Measurements from ENCODE around the gene TREML1. TPM values are rescaled to one million over a fixed set of nuclear protein-coding genes. Genes with fewer than 3 reads are reported as not detected.
"Not testable (repeated sequence)": the region's sequence is repeated elsewhere in the genome, so short reads cannot be mapped to it uniquely, and the experiment has no call there.

The TREML1 gene
- total RNA-seq, 4 donors from 2014 or later: not detected

DNA sequence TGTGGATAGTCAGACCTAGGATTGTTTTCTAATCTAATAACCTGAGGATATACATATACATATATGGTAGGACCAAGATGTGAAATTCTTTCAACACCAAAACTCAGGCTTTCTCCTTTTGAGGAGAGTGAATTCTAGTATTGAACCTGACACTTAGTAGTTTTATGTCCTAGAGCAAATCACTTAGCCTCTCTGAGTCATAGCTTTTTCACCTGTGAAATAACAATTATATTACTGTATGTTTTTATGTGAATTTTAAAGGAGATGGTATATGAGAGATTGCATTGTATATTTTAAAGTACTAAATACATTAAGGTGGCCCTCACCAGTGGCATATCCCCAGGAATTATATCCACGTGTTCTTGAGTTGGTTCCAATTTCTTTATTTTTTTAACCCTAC is 34.6 kb downstream of the TREML1 start:
- intact Hi-C loops (cut with DNase I): no loop called here
- Histone ChIP-seq H3K9me3 (no peaks in the 10 kb centered on the region), H3K4me3 (no peak overlapping the region), H3K36me3 (peaks cover 0 to 13% (median 0%) of the 10 kb centered on the region in 3 donors), H3K27me3 (no peaks in the 10 kb centered on the region), H3K27ac (no peak overlapping the region), H3K4me1 (no peaks in the 10 kb centered on the region)
- WGBS, 2 donors: 48 to 59% methylated on average over 1 of the region's 1 CpG
- no peak for TF ChIP-seq POLR2A (IDR thresholded peaks at IDR 0.05)
- TF ChIP-seq, protein P1, sequence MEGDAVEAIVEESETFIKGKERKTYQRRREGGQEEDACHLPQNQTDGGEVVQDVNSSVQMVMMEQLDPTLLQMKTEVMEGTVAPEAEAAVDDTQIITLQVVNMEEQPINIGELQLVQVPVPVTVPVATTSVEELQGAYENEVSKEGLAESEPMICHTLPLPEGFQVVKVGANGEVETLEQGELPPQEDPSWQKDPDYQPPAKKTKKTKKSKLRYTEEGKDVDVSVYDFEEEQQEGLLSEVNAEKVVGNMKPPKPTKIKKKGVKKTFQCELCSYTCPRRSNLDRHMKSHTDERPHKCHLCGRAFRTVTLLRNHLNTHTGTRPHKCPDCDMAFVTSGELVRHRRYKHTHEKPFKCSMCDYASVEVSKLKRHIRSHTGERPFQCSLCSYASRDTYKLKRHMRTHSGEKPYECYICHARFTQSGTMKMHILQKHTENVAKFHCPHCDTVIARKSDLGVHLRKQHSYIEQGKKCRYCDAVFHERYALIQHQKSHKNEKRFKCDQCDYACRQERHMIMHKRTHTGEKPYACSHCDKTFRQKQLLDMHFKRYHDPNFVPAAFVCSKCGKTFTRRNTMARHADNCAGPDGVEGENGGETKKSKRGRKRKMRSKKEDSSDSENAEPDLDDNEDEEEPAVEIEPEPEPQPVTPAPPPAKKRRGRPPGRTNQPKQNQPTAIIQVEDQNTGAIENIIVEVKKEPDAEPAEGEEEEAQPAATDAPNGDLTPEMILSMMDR (IDR thresholded peaks at IDR 0.05): no peak
- DNase-seq: no peak

DNA sequence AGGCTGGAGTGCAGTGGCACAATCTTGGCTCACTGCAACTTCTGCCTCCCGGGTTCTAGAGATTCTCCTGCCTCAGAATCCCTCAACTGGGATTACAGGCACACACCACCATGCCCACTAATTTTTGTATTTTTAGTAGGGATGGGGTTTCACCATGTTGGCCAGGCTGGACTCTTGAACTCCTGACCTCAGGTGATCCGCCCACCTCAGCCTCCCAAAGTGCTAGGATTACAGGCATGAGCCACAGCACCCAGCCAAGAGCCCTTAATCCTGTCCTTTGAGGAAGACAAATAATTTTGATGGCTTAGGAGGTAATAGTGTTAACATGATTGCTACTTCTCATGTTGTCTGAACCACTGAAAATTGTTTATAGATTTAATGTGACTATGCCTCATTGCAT is 39.1 kb downstream of the TREML1 start:
- 85 to 93% methylated on average over 2 of the region's 2 CpGs for WGBS, 2 donors
- H3K4me1 ChIP-seq; H3K27ac ChIP-seq; H3K9me3 ChIP-seq; H3K4me3 ChIP-seq; DNase-seq; intact Hi-C loops (cut with DNase I); H3K36me3 ChIP-seq; H3K27me3 ChIP-seq: not testable (repeated sequence)

DNA sequence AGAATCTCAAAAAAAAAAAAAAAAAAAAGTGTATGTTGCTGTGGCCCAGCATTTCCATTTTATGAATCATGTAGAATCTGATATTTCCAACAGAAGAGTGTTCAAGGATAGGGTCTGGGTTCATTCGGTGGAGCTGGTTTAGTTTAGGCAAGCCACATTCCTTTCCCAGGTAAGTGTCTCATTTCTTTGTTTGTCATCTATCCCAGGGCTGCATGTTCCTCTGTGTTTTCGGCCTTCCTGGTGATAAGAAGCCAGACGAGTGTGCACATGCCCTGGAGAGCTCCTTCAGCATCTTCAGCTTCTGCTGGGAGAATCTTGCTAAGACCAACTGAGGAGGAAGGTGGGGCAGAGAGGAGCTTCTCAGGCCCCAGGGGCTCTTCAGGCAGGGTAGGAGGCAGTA is 43.1 kb downstream of the TREML1 start:
- H3K36me3 ChIP-seq: peaks cover 0 to 6% (median 0%) of the 10 kb centered on the region in 3 donors
- 19 to 82% methylated on average over 2 to 3 of the region's 3 CpGs for WGBS, 2 donors
- no peaks in the 10 kb centered on the region for H3K4me1 ChIP-seq
- DNase-seq: no peak
- no peak overlapping the region for H3K27ac ChIP-seq
- TF ChIP-seq, protein P1 (IDR thresholded peaks at IDR 0.05): no peak
- TF ChIP-seq POLR2A (IDR thresholded peaks at IDR 0.05): no peak
- H3K4me3 ChIP-seq: no peak overlapping the region
- H3K27me3 ChIP-seq: no peaks in the 10 kb centered on the region
- intact Hi-C loops (cut with DNase I): no loop called here
- no peaks in the 10 kb centered on the region for H3K9me3 ChIP-seq

DNA sequence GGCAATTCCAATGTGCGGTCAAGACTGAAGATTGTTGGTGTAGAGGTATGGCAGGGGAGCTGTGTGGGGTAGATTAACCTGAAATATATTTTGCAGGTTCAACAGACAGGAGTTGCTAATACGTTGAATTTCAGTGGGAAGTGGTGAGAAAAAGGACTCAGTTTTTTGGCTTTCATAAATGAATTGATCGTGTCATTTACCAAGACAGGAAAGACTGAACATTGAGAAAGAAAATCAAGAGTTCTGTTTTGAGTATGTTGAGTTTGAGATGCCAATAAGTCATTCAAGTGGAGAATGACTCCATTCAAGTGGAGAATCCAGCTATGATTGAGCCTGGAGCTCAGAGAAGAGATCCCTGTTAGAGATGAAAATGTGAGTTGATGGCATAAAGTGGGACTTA is 50.3 kb downstream of the TREML1 start:
- no peak for TF ChIP-seq POLR2A (IDR thresholded peaks at IDR 0.05)
- TF ChIP-seq, protein P1 (IDR thresholded peaks at IDR 0.05): no peak
- peaks cover 5 to 36% (median 7%) of the 10 kb centered on the region in 3 donors for H3K36me3 ChIP-seq
- H3K27ac ChIP-seq: no peak overlapping the region
- no peaks in the 10 kb centered on the region for H3K9me3 ChIP-seq
- intact Hi-C loops (cut with DNase I): loop anchor here (10.0 kb wide), 1 partner anchor 61 kb away; the partner anchor contains the start of gene TREM2
- 81 to 83% methylated on average over 3 of the region's 3 CpGs for WGBS, 2 donors
- H3K27me3 ChIP-seq: no peaks in the 10 kb centered on the region
- no peaks in the 10 kb centered on the region for H3K4me1 ChIP-seq
- H3K4me3 ChIP-seq: no peak overlapping the region
- no peak for DNase-seq

DNA sequence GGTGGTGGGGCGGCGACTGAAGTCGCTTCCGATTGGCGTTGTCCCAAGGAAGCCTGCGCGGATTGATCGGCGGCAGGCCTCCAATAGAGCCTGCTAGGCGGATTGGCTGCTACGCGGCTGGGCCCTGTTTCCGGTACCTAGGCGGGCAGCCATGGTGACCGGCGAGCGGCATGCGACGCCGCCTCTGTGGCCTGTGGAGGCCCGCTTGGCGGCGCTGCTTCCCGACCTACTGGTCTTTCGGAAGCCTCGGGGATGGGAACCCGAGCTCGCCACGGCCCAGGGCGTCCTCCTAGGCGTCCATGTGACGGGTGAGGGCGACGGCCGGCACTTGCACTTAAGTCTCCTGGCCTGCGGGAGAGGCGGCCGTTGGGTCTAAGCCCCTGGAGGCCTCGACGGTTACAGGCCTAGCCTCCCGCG is 53.3 kb downstream of the TREML1 start:
- Histone ChIP-seq H3K4me1 (no peaks in the 10 kb centered on the region), H3K27me3 (no peaks in the 10 kb centered on the region), H3K9me3 (no peaks in the 10 kb centered on the region), H3K4me3 (no peak overlapping the region), H3K27ac (no peak overlapping the region), H3K36me3 (peaks cover 13 to 66% (median 19%) of the 10 kb centered on the region in 3 donors)
- intact Hi-C loops (cut with DNase I): loop anchor here (10.0 kb wide), 1 partner anchor 64 kb away; the partner anchor contains the start of gene TREM2
- DNase-seq: no peak
- 87% methylated on average over 5 of the region's 42 CpGs; no CpG with 5 or more reads in 1 of the 2 donors for WGBS, 2 donors
- TF ChIP-seq, protein P1 (IDR thresholded peaks at IDR 0.05): no peak
- TF ChIP-seq POLR2A (IDR thresholded peaks at IDR 0.05): no peak

Other genes starting within 250 kb of the TREML1 start
- 1 to 10 TPM in 2 of 4 donors, under 1 TPM in 2; 0.42 to 1.2 (median 0.81) TPM for gene UNC5CL, start 115.1 kb downstream of the TREML1 start, total RNA-seq
- gene TSPO2, start 111.9 kb downstream of the TREML1 start, total RNA-seq: not detected
- gene APOBEC2, start 101.1 kb downstream of the TREML1 start, total RNA-seq: 1 to 10 TPM in 1 of 4 donors, not detected in 3; 2.2 TPM
- 10 to 100 TPM in 3 of 4 donors, 1 to 10 TPM in 1; 8.6 to 30.0 (median 16.1) TPM for gene OARD1, start 82.0 kb downstream of the TREML1 start, total RNA-seq
- 10 to 100 TPM in 3 of 4 donors, 1 to 10 TPM in 1; 9.0 to 16.4 (median 14.0) TPM for gene NFYA, start 81.4 kb downstream of the TREML1 start, total RNA-seq
- 1 to 10 TPM in 1 of 4 donors, under 1 TPM in 2, not detected in 1; 0.70 to 7.3 (median 0.95) TPM for gene TREM2, start 8.8 kb upstream of the TREML1 start, total RNA-seq
- under 1 TPM in 1 of 4 donors, not detected in 3; 0.26 TPM for gene TREML2, start 46.8 kb upstream of the TREML1 start, total RNA-seq
- gene TREML4, start 74.0 kb upstream of the TREML1 start, total RNA-seq: not detected
- 1 to 10 TPM in 2 of 4 donors, under 1 TPM in 2; 0.59 to 2.3 (median 1.0) TPM for gene TREM1, start 132.3 kb upstream of the TREML1 start, total RNA-seq
- gene NCR2, start 181.3 kb upstream of the TREML1 start, total RNA-seq: under 1 TPM in 1 of 4 donors, not detected in 3; 0.26 TPM

All from esophagus squamous epithelium (tissue), 5 donors.